Epithelial cell of esophagus (primary cell): ENCODE data around the gene KREMEN2.
"Not testable (repeated sequence)": the region's sequence is repeated elsewhere in the genome, so short reads cannot be mapped to it uniquely, and the experiment has no call there.

Source experiments
- DNase-seq: peaks from one replicate; pipeline ENCODE4 v3.0.0; 2010; ENCODE audit warnings: low read depth
- H3K4me3 ChIP-seq: 2 replicates; pipeline ENCODE4 v1.5.1; 2011; ENCODE audit warnings: mild to moderate bottlenecking, low read length, control low read depth
- CTCF ChIP-seq: IDR thresholded peaks from 2 replicates; pipeline ENCODE4 v1.5.1; 2011; ENCODE audit warnings: low read depth, mild to moderate bottlenecking, low read length, control low read depth, inconsistent platforms; ENCODE audit not compliant: insufficient read depth; ENCODE audit errors: missing control alignments

Gene KREMEN2

GRCh38 chr16:2942045-2942444 lies 22.0 kb upstream of the KREMEN2 start:
- no peak for TF ChIP-seq CTCF
- DNase-seq = no peak
- H3K4me3 ChIP-seq = no peak overlapping the region

GRCh38 chr16:2943716-2944115 lies 20.4 kb upstream of the KREMEN2 start:
- H3K4me3 ChIP-seq, DNase-seq: not testable (repeated sequence)

GRCh38 chr16:2946649-2947048 lies 17.4 kb upstream of the KREMEN2 start:
- no peak for DNase-seq
- TF ChIP-seq CTCF = no peak
- H3K4me3 ChIP-seq = no peak overlapping the region

- no peak for TF ChIP-seq CTCF
- no peak overlapping the region for H3K4me3 ChIP-seq
- no peak for DNase-seq
Observed at GRCh38 chr16:2948807-2949704, 15.0 kb upstream of the KREMEN2 start.

GRCh38 chr16:2949705-2950352 lies 14.2 kb upstream of the KREMEN2 start:
- TF ChIP-seq CTCF = no peak
- H3K4me3 ChIP-seq = no peak overlapping the region
- no peak for DNase-seq

GRCh38 chr16:2950353-2950724 lies 13.7 kb upstream of the KREMEN2 start:
- no peak overlapping the region for H3K4me3 ChIP-seq
- no peak for DNase-seq
- TF ChIP-seq CTCF = no peak

- no peak for TF ChIP-seq CTCF
- DNase-seq = no peak
- no peak overlapping the region for H3K4me3 ChIP-seq
Observed at GRCh38 chr16:2950773-2951172, 13.3 kb upstream of the KREMEN2 start.
